Forelimb muscle (tissue), 1 donor: ENCODE results near the gene DELE1. TPM values are rescaled to one million over a fixed set of nuclear protein-coding genes. Genes with fewer than 3 reads are reported as not detected.
"Not testable (repeated sequence)": the region's sequence is repeated elsewhere in the genome, so short reads cannot be mapped to it uniquely, and the experiment has no call there.

ENCODE experiments used
- DNase-seq: peaks from one replicate; pipeline ENCODE4 v3.0.0-alpha.2; 2013; ENCODE audit warnings: low read depth
- polyA plus RNA-seq: library from polyadenylated mRNA; unstranded; fragments of 120-200 nt; gene quantifications from one replicate; pipeline ENCODE4 v1.2.1, GENCODE V29; 2013; ENCODE audit not compliant: insufficient read length

Gene DELE1
- polyA plus RNA-seq, 1 donor: 97.7 TPM

GRCh38 chr5:141889282-141889871 is 34.3 kb upstream of the DELE1 start:
- DNase-seq: no peak

GRCh38 chr5:141890429-141890828 is 33.2 kb upstream of the DELE1 start:
- DNase-seq: not testable (repeated sequence)

GRCh38 chr5:141897425-141897824 is 26.2 kb upstream of the DELE1 start:
- no peak for DNase-seq

- no peak for DNase-seq
These were observed 25.1 kb upstream of the DELE1 start for GRCh38 chr5:141898448-141899049.

GRCh38 chr5:141902015-141902814 is 21.5 kb upstream of the DELE1 start:
- no peak for DNase-seq

- no peak for DNase-seq
These were observed 20.4 kb upstream of the DELE1 start for GRCh38 chr5:141903261-141903660.

GRCh38 chr5:141904551-141904950 is 19.1 kb upstream of the DELE1 start:
- DNase-seq: no peak

- DNase-seq: no peak
These were observed 17.2 kb upstream of the DELE1 start for GRCh38 chr5:141906517-141906916.

- DNase-seq: no peak
These were observed 16.7 kb upstream of the DELE1 start for GRCh38 chr5:141906972-141907371.

- no peak for DNase-seq
These were observed 14.9 kb upstream of the DELE1 start for GRCh38 chr5:141908796-141909195.

- no peak for DNase-seq
These were observed 14.5 kb upstream of the DELE1 start for GRCh38 chr5:141909212-141909611.

- no peak for DNase-seq
These were observed 13.4 kb upstream of the DELE1 start for GRCh38 chr5:141910271-141910673.

GRCh38 chr5:141913560-141914198 is 10.0 kb upstream of the DELE1 start:
- DNase-seq: no peak

- no peak for DNase-seq
These were observed 9.4 kb upstream of the DELE1 start for GRCh38 chr5:141914199-141914743.

- DNase-seq: no peak
These were observed 8.9 kb upstream of the DELE1 start for GRCh38 chr5:141914797-141915196.

- DNase-seq: no peak
These were observed 7.8 kb upstream of the DELE1 start for GRCh38 chr5:141915881-141916336.

GRCh38 chr5:141916522-141916921 is 7.1 kb upstream of the DELE1 start:
- DNase-seq: no peak

- DNase-seq: no peak
These were observed 5.9 kb upstream of the DELE1 start for GRCh38 chr5:141917760-141918159.

GRCh38 chr5:141919218-141920119 is 4.2 kb upstream of the DELE1 start:
- DNase-seq: no peak

GRCh38 chr5:141920771-141921170 is 2.9 kb upstream of the DELE1 start:
- no peak for DNase-seq

GRCh38 chr5:141922827-141923447 is 734 bp upstream of the DELE1 start:
- DNase-seq: not testable (repeated sequence)
